ELR (cell line): ENCODE data around the gene LAMTOR5.
"Not testable (repeated sequence)": the region's sequence is repeated elsewhere in the genome, so short reads cannot be mapped to it uniquely, and the experiment has no call there.

ENCODE experiments used
- DNase-seq: peaks from one replicate; pipeline ENCODE4 v3.0.0-alpha.2; 2015; ENCODE audit warnings: low read depth

LAMTOR5 gene

GRCh38 chr1:110407260-110408210 is at the start of gene LAMTOR5:
LAMTOR5 (minus strand) TSS chr1:110407694; CDS start chr1:110407620, 74 bp downstream.
- peak; percentile 93 for DNase-seq

DNA sequence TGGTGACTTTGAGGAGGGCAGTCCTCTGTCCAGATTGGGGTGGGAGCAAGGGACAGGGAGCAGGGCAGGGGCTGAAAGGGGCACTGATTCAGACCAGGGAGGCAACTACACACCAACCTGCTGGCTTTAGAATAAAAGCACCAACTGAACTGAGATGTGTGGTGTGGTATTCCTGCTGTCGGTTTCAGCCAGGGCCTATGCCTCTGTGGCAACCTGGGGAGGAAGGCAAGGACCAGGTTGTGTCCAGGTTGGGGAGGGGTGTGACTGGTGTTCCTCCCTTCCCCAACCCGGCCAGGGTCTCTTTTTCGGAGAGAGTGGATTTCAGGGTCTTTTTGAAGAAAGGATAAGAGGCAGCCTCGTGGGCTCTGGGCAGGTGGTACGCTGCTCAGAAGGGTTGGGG is 49.7 kb upstream of the LAMTOR5 start:
- no peak for DNase-seq

DNA sequence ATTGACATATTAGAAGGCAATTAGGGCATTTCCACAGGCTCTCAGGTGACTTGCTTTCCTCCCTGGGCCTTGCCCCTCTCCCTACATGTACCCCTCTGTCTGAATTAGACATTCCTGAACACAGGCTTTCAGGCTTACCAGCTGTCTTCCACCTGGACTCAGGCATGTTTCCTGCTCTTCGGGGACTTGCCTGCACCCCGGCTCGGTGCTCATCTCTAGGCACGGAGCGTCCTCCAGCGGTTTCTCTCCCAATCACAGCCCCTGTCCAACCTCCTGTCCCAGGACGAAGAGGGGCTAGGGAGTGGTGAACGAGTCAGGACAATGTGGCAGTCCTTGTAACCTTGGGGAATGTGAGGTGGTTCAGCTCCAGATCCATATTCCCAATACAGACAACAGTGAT is 47.7 kb upstream of the LAMTOR5 start:
- peak; percentile 18 for DNase-seq

DNA sequence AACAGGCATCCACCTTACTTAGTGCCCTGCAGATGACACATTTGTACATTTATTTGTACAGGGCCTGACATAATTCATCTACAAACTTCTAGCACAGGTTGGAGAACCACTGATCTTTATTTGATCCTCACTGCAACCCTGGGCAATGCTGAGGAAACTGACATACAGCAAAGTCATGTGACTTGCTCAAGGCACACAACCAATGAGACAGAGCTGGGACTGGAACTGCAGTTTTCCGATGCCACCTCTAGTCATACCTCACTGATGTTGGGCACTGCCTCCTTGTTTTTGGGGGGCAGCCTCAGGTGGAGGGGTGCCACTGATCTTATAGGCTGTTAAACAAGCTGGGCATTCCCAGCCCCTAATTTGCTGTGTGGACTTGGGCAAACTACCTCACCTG is 46.8 kb upstream of the LAMTOR5 start:
- DNase-seq, result no peak

DNA sequence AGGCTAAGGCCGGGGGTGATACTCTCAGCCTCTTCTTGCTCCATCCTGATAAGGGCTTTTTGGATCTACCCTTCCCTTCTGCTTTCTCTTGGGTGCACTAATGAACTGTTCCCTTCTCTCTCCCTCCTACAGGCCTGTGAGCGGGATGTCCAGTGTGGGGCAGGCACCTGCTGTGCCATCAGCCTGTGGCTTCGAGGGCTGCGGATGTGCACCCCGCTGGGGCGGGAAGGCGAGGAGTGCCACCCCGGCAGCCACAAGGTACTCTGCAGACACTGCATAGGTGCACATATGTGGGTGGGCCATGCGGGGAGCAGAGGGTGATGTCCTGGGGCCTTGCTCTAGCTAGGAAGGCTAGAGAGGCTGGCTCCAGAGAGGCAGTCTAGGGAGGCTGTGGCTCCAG is 46.3 kb upstream of the LAMTOR5 start:
- DNase-seq, result no peak

DNA sequence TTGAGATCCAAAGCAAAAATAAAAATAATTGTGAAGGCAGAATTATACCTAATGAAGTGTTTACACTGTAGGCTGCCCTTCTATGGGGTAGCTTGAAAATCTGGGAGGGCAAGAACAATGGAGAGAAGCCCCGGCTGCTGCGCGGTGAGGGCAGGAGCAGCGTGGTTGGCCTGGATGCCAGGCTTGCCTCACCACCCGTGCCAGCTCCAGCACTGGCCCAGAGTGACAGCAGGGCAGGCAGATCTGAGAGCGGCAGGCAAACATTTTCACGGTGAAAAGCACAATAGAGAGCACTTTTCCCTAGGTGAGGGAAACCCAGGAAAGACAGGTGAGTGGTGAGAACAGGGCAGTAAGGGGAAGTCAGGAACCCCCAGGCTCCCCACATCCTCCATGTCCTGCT is 44.8 kb upstream of the LAMTOR5 start:
- no peak for DNase-seq

GRCh38 chr1:110450929-110451328 is 43.4 kb upstream of the LAMTOR5 start, which contains the start of gene PROK1:
PROK1 (plus strand) TSS chr1:110451149; CDS start chr1:110451217, 68 bp downstream.
- no peak for DNase-seq

- DNase-seq, result no peak
Observed at GRCh38 chr1:110449661-110450651, 42.5 kb upstream of the LAMTOR5 start.

DNA sequence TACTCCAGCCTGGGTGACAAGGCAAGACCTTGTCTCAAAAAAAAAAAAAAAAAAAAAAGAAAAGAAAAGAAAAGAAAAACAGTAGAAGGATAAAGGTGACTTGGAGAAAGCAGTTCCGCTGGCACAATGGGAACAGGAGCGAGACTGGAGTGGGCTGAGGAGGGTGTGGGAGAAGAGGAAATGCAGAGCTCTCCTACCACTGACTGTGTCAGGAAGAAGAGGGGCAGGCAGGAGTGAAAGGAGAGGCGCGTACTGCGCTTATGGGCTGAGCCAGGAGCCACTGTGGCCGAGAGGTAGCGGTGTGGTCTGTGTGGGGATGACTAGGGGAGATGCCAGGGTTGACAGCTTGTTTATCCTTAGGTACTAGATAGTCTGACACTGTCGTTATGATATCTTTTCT is 37.1 kb upstream of the LAMTOR5 start:
- DNase-seq, result no peak

- no peak for DNase-seq
Observed at GRCh38 chr1:110443451-110443850, 36.0 kb upstream of the LAMTOR5 start.

DNA sequence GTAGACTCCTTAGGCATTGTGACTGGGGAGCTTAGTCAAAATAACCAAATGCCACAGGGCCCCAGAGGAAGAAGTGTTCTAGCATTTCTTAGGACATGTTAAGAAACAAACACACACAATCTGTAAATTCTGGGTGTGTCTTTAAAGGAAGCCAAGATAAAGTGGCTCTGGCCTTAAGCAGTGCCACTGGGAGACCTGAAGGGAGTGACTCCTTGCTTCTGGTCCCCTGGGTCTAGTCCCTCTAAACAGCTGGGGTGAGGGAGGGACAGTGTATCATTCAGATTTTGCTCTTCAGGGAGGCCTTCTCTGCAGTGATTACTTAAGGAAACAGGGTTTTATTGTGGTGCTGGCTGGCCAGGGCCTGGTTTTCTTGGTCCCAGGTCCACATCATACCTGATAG is 34.4 kb upstream of the LAMTOR5 start:
- DNase-seq, result no peak

DNA sequence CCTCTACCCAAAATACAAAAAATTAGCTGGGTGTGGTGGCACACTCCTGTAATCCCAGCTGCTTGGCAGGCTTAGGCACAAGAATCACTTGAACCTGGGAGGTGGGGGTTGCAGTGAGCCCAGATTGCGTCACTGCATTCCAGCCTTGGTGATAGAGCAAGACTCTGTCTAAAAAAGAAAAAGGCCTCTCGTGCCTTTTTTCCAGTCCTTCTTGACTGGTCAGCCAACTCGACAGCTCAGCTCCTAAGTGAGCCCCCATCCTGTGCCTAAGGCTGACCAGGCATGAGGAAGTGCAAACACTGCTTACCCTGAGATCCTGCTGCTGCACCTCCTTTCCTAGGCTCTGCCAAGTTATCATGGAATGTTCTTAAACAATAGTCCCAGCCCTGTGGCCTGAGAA is 33.4 kb upstream of the LAMTOR5 start:
- peak; percentile 31 for DNase-seq

GRCh38 chr1:110439873-110440272 is 32.4 kb upstream of the LAMTOR5 start:
- DNase-seq, result not testable (repeated sequence)

GRCh38 chr1:110438893-110439292 is 31.4 kb upstream of the LAMTOR5 start:
- DNase-seq, result no peak

- DNase-seq, result not testable (repeated sequence)
Observed at GRCh38 chr1:110437645-110438299, 30.3 kb upstream of the LAMTOR5 start.

GRCh38 chr1:110436635-110437034 is 29.1 kb upstream of the LAMTOR5 start:
- peak; percentile 3 for DNase-seq

GRCh38 chr1:110434946-110435345 is 27.5 kb upstream of the LAMTOR5 start:
- no peak for DNase-seq

GRCh38 chr1:110433803-110434202 is 26.3 kb upstream of the LAMTOR5 start:
- peak; percentile 51 for DNase-seq

DNA sequence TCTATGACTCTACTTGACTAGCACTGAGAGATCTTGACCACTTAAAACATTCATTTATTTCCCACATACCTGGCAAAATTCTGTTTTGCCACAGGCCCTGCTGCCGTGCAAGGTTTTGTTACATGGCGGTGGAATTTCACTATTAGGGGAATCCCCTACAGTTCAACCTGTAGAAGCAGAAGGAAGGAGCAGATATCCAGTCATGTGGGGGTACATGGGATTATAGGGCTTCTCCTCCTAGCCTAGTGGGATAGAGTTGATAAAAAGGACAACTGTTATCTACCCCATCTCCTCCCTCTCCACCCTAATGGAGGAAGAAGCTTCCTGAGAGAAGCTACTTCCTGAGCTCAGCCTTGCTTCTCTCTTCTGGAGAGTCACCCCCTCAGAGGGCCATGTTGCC is 25.7 kb upstream of the LAMTOR5 start:
- DNase-seq, result no peak

GRCh38 chr1:110430901-110431300 is 23.4 kb upstream of the LAMTOR5 start:
- DNase-seq, result no peak

- no peak for DNase-seq
Observed at GRCh38 chr1:110430366-110430765, 22.9 kb upstream of the LAMTOR5 start.

- DNase-seq, result no peak
Observed at GRCh38 chr1:110428946-110429345, 21.5 kb upstream of the LAMTOR5 start.
